NCI-H2107 treated with DMSO at 0.1 percent for 48 hours (cell line): ENCODE results near the gene PREX1.
"Not testable (repeated sequence)": the region's sequence is repeated elsewhere in the genome, so short reads cannot be mapped to it uniquely, and the experiment has no call there.

Experiments
- DNase-seq: peaks from one replicate; lab custom pipeline; 2025; ENCODE audit not compliant: unreplicated experiment; lab: John Stamatoyannopoulos, UW

PREX1 gene

GRCh38 chr20:48613926-48614325 is 213.9 kb downstream of the PREX1 start:
- no peak for DNase-seq

DNA sequence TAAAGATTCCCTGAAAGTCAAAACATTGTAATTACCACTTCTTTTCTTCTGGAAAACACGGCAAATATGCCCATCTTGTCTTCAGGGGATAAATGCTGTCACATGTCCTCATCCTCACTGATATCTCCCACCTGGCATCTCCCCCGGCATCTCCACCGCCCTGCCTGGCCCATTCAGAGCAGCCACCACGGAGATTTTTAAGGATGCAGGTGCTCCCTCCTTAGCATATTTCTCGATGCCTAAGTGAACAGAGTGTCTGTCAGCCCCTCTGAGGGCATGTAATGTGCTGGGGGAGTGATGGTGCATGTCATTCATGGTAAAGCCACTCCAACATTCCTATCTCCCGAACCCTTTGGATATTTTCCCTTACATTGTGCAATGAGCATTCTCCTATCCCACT is 215.5 kb downstream of the PREX1 start:
- DNase-seq, result no peak

GRCh38 chr20:48610996-48611395 is 216.8 kb downstream of the PREX1 start:
- DNase-seq, result no peak

DNA sequence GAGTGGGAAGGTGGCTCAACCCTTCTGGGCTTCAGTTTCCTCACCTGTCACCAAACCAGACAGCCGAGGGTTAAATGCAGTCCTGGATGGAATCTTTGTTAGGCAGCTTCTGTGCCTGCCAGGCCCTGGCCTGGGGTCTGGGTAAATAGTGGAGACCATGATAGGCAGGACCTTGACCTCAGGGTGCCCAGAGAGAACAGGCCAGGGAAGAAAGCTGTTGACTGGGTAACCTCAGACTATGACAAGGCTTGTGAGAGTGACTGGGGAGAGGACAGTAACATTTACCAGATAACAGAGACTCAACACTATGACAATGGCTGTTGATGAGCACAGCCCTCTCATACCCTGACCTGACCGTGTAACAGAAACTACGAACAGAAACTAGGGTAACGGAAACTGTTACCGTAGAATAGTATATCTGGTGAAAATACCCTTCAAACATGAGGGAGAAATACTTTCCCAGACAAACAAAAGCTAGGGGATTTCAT is 218.3 kb downstream of the PREX1 start:
- no peak for DNase-seq

- DNase-seq, result no peak
Measured at GRCh38 chr20:48608756-48609155, 219.0 kb downstream of the PREX1 start.

DNA sequence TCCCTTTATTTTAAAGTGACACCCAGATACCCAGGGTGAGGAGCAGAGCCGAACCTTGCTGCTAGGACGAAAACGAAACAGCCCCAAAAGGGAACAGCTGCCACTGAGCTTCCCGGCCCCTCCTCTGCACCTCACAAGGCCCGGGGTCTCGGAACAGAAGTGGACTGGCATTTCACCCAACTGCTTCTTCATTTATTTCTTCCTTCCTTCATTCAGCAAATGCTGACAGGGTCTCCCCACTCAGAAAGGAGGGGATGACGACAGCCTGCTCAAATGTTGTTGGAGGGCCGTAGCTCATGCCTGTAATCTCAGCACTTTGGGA is 220.3 kb downstream of the PREX1 start:
- no peak for DNase-seq

DNA sequence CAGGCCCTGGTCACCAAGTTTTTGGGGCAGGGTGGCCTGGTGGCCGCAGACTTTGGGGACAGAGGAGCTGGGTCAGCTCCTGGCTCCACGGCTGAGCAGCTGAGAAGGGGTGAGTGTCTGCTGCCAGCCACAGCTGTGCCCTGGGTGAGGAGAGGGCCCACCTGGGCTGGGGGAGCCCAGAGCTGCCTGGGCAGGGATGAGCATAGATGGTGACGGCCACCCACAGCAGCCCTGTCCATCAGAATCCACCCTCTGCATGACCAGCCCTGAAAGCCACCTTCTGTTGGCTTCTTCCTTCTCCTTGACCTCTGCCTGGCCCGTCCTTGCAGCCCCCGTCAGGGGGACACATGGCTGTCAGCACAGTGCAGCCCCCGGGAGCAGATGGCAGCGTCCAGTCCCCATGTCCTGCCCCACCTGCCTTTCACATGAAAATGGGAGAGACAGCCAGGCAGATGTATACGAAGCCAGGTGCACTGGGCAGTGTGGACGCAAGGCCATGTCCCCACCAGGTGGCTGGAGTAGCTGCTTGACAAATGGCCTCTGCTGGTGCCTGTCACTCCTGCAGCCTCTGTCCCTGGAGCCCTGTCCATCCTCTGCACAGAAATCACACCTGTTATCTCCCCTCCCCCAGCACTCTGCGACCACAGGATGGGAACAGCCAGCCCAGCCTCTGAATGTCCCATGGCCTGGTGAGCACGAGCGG is 220.8 kb downstream of the PREX1 start:
- DNase-seq, result no peak

GRCh38 chr20:48606172-48606840 is 221.5 kb downstream of the PREX1 start:
- no peak for DNase-seq

DNA sequence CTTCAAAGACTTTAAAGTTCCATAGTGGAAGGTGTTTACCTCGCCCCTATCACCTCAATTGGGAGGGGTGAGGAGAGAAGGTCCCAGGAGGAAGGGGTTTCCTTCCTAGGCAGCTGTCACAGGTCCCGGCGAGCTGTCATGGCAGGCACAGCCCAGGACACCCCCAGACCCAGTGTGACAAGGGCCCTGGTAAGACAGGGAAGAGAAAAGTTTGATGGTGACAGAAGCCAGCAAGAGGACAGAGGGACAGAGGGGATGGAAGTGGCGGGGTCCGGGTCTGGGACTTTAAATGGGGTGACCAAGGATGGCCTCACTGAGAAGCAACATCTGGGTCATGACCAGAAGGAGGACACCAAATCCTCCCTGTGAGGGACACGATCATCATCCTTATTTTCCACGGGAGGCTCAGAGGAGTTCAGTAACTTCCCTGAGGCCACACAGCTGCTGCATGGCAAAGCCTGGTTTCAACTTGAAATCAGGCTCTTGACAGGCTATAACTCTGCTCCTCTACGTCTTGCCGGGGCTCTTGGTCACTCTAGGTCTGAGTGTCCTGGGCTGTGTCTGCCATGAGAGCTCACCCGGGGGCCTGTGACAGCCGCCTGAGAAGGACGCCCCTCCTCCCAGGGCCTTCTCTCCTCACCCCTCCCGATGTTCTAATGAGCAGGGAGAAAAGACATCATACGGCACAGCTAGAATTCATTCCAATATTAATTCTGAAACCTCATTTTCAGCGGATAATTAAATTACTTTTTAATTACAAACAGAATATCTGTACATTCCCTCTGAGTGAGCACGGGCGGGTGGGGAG is 222.2 kb downstream of the PREX1 start:
- no peak for DNase-seq

DNA sequence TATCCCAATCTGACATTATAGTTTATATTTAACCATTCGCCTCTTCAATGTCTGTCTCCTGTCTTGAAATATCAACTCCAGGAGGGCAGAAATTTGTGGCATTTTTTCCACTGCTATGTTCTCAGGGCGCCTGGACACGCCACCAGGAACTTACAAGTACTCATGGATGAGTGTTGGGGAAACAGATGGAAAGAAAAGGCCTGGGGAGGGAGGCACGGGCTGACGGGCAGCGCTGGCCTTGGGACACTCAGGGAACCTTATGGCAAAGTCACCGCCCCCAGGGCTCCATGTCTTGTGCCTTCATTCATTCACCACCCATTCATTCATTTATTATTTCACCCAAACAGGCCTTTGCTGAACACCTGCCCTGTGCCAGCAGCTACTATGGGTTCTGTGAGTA is 222.9 kb downstream of the PREX1 start:
- DNase-seq, result no peak

DNA sequence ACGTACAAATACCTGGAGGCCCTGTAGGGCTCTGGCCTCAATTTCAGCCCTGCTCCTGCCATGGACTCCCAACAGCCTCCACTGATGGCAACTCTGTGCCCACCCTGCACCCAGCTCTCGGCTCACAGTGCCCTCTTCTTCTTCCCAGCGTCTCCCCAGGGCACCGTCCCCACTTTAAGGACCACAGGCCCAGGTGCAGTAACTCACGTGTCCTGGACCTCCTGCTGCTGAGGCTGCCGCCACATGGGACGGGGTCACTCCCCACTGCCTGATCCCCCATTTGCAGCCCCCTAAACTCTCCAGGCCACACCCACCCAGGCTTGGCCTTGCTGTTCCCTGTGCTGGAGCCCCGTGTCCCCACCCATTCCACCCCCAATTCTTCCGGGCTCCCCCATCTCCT is 223.4 kb downstream of the PREX1 start:
- no peak for DNase-seq

DNA sequence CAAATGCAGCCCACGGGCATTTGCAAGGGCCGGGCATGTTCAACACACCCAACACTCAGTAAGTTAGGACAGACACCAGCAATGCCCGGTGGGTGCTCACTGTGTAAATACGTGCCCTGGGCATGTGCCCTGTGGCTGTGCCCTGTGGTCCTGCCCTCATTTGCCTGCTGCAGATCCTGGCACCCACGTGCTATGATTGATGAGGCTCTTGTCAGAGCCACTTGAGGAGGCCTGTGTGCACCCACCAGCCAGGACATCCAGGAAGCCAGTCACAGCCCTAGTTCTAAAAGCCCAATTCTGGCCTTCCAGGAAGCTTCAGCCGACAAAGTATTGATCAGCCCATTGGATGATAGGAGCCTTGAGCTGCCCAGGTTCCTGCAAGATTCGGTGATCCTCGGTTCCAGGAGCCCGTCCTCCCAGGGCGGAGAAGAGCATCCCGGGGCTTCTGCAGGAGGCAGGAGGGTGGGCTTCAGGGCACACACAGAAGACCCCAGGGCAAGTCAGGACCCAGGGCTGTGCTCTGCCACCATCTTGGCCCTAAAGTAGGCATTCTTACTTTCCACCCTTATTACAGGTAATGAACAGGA is 223.9 kb downstream of the PREX1 start:
- no peak for DNase-seq

DNA sequence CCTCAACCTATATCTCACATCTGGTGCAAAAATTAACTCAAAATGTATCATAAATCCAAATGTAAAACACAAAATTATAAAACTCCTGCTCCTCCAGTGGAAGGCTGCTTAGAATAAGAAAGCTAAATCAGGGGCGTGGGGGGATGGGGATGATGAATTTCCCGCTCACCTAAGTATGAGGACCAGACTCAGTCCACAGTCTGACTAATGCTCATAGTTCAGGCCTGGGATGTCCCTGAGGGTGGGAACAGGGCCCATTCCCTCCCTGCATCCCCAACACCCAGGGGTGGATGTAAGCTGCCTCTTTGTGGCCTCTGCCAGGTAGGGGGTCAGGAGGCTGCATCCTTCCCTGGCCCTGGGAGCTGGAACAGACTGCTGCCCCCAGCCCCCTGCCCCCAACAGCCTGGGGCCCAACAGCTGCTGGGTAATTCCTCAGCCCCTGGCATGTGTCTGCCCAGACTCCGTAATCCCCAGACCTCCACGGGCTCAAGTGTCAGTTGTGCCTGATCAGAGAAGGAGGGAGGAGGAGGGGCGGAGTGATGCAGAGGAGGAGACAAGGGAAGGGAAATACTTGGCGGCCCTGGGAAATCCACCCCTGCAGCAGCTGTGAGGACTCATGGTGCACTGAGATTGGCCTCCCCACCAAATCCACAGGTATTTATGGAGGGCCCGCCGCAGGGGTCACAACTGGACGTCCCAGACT is 224.5 kb downstream of the PREX1 start:
- no peak for DNase-seq

GRCh38 chr20:48601798-48602197 is 226.0 kb downstream of the PREX1 start:
- no peak for DNase-seq

- peak; percentile 8 for DNase-seq
Measured at GRCh38 chr20:48600470-48600945, 227.3 kb downstream of the PREX1 start.

GRCh38 chr20:48599748-48600469 is 227.9 kb downstream of the PREX1 start:
- DNase-seq, result no peak

DNA sequence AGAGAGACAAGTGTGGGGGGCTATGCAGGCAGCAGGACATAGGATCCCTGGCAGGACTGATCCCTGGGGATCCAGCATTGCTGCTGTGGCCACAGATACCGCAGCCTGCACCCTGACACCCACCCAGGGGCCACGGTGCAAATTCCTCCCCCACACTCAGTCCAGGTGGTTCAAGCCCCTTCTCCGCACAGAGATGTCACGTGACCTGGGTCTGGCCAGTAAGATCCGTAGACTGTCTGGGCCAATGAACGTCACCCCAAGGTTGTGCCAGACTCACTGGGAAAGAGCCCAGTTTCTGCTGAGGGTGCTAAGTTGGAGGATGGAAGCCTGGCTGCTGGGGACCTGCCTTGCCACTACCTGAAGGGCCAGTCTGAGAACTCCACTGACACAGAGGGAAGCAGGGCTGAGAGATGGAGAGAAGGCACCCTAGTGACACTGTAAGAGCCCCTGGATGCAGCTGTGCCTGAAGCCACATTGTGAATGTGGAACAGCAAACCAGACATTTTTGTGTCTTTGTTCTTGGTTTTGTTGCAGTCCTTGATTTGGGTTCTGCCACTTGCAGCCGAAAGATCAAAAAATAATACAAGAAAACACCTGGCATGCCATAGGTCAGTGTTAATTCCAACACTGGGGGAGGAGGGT is 228.6 kb downstream of the PREX1 start:
- DNase-seq, result no peak

- DNase-seq, result not testable (repeated sequence)
Measured at GRCh38 chr20:48598303-48598941, 229.4 kb downstream of the PREX1 start.
